ENCODE data around the gene TOB1.
"Not testable (repeated sequence)": the region's sequence is repeated elsewhere in the genome, so short reads cannot be mapped to it uniquely, and the experiment has no call there.

Gene TOB1

GRCh38 chr17:50868602-50869001, 2.4 kb upstream of the TOB1 start:
- DNase-seq (ENCODE audit: low read depth in 2 of 2, low spot score in 1 of 2) = no peak

- DNase-seq (ENCODE audit: low read depth in 2 of 2, low spot score in 1 of 2) = no peak
Observed at GRCh38 chr17:50868140-50868438, 1.9 kb upstream of the TOB1 start.

GRCh38 chr17:50867363-50868139, 1.4 kb upstream of the TOB1 start:
- DNase-seq (ENCODE audit: low read depth in 2 of 2, low spot score in 1 of 2) = peak; percentile 49 to 55

GRCh38 chr17:50866950-50867362, 802 bp upstream of the TOB1 start:
- peak in 1 of 2 donors; percentile 25 for DNase-seq (ENCODE audit: low read depth in 2 of 2, low spot score in 1 of 2)

GRCh38 chr17:50865868-50866260, 290 bp downstream of the TOB1 start:
- DNase-seq (ENCODE audit: low read depth in 2 of 2, low spot score in 1 of 2) = no peak

GRCh38 chr17:50865060-50865867, 890 bp downstream of the TOB1 start:
- no peak for DNase-seq (ENCODE audit: low read depth in 2 of 2, low spot score in 1 of 2)

- DNase-seq (ENCODE audit: low read depth in 2 of 2, low spot score in 1 of 2) = no peak
Observed at GRCh38 chr17:50864747-50865059, 1.5 kb downstream of the TOB1 start.

GRCh38 chr17:50863931-50864330, 2.2 kb downstream of the TOB1 start:
- DNase-seq (ENCODE audit: low read depth in 2 of 2, low spot score in 1 of 2) = no peak

GRCh38 chr17:50863221-50863843, 2.8 kb downstream of the TOB1 start:
- DNase-seq (ENCODE audit: low read depth in 2 of 2, low spot score in 1 of 2) = no peak

GRCh38 chr17:50861822-50862528, 4.2 kb downstream of the TOB1 start:
- no peak for DNase-seq (ENCODE audit: low read depth in 2 of 2, low spot score in 1 of 2)

GRCh38 chr17:50861334-50861676, 4.8 kb downstream of the TOB1 start:
- DNase-seq (ENCODE audit: low read depth in 2 of 2, low spot score in 1 of 2) = no peak

GRCh38 chr17:50859727-50860126, 6.4 kb downstream of the TOB1 start:
- DNase-seq (ENCODE audit: low read depth in 2 of 2, low spot score in 1 of 2) = not testable (repeated sequence)

- no peak for DNase-seq (ENCODE audit: low read depth in 2 of 2, low spot score in 1 of 2)
Observed at GRCh38 chr17:50858486-50859225, 7.5 kb downstream of the TOB1 start.

GRCh38 chr17:50856431-50856830, 9.7 kb downstream of the TOB1 start:
- no peak for DNase-seq (ENCODE audit: low read depth in 2 of 2, low spot score in 1 of 2)

- no peak for DNase-seq (ENCODE audit: low read depth in 2 of 2, low spot score in 1 of 2)
Observed at GRCh38 chr17:50855708-50856330, 10.3 kb downstream of the TOB1 start.

GRCh38 chr17:50853781-50854180, 12.4 kb downstream of the TOB1 start:
- DNase-seq (ENCODE audit: low read depth in 2 of 2, low spot score in 1 of 2) = no peak

GRCh38 chr17:50853015-50853615, 13.0 kb downstream of the TOB1 start:
- DNase-seq (ENCODE audit: low read depth in 2 of 2, low spot score in 1 of 2) = no peak

GRCh38 chr17:50850640-50851039, 15.5 kb downstream of the TOB1 start:
- DNase-seq (ENCODE audit: low read depth in 2 of 2, low spot score in 1 of 2) = no peak

- DNase-seq (ENCODE audit: low read depth in 2 of 2, low spot score in 1 of 2) = no peak
Observed at GRCh38 chr17:50848711-50849110, 17.4 kb downstream of the TOB1 start.

GRCh38 chr17:50848039-50848438, 18.1 kb downstream of the TOB1 start:
- DNase-seq (ENCODE audit: low read depth in 2 of 2, low spot score in 1 of 2) = no peak
